Inflammatory macrophage treated with lipopolysaccharide for 1 hour (primary cell): ENCODE measurements around the gene CYP21A2.
"Not testable (repeated sequence)": the region's sequence is repeated elsewhere in the genome, so short reads cannot be mapped to it uniquely, and the experiment has no call there.

Source experiments
- DNase-seq, 2 donors: peaks; one replicate each; pipeline ENCODE4 v3.0.0-alpha.2; 2020 to 2022

CYP21A2 gene

DNA sequence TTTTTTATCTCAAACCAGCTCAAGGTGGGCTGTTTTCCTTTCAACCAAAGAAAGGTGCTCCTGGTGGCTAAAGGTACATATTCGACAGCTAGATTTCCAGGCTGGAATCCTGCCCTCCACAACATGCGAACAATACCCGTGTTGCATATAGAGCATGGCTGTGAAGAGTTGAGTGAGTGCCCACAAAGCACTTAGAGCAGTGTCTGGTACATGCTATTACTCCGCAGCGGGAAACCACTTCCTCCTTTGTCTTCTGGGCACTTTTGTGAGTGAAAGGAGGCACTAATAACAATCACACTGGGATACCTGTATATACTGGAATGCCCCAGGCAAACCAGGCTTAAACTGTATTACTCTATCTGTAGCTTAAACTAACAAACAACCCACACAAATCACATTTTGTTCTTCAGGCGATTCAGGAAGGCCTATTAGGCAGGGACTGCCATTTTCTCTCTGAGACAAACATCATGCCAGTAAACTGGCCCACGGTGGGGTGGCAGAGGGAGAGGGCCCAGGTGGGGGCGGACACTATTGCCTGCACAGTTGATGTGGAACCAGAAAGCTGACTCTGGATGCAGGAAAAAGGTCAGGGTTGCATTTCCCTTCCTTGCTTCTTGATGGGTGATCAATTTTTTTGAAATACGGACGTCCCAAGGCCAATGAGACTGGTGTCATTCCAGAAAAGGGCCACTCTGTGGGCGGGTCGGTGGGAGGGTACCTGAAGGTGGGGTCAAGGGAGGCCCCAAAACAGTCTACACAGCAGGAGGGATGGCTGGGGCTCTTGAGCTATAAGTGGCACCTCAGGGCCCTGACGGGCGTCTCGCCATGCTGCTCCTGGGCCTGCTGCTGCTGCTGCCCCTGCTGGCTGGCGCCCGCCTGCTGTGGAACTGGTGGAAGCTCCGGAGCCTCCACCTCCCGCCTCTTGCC is at the start of gene CYP21A2:
TSS of gene CYP21A2 (plus strand) at position 818 of the 927 bp plus-strand sequence. CDS start at position 826, 8 bp downstream.
- DNase-seq, result not testable (repeated sequence)

DNA sequence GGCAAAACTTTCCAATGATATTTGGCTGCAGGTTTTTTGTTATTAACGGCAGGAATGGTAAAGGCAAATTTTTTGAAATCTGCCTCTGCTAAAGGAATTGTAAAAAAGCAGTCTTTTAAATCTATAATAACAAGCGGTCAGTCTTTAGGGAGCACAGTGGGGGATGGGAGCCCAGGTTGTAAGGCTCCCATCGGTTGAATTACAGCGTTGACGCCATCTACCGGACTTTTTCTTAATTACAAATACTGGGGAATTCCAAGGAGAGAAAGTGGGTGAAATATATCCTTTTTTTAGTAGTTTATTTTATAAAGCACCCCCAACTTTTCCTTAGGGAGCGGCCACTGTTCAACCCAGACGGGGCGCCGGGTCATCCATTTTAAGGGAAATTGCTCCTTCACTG is 48.9 kb upstream of the CYP21A2 start:
- DNase-seq, result not testable (repeated sequence)

DNA sequence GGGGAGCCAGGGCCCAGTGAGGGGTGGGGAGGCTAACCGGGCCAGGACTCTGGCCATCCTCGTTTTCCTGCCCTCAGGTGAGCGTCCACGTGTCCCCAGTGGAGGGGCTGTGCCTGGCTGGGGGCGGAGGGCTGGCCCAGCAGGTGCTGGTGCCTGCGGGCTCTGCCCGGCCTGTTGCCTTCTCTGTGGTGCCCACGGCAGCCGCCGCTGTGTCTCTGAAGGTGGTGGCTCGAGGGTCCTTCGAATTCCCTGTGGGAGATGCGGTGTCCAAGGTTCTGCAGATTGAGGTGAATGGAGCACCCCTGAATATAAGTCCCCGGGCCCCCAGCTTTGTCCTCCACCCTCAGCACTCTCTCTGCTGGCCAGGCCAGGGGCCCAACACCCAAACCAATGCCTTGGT is 43.8 kb upstream of the CYP21A2 start:
- DNase-seq, result not testable (repeated sequence)

DNA sequence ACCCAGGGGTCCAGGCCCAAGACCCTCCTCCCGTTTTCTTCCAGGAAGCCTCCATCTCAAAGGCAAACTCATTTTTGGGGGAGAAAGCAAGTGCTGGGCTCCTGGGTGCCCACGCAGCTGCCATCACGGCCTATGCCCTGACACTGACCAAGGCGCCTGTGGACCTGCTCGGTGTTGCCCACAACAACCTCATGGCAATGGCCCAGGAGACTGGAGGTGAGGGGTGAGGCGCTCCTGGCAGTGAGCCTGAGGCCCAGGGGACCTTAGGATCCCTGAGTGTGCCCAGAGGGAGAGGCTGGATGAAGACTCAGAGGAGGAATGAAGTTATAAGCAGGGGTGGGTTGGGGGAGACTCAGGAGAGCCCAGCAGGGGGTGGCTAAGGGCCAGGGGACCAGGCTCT is 41.8 kb upstream of the CYP21A2 start:
- not testable (repeated sequence) for DNase-seq

DNA sequence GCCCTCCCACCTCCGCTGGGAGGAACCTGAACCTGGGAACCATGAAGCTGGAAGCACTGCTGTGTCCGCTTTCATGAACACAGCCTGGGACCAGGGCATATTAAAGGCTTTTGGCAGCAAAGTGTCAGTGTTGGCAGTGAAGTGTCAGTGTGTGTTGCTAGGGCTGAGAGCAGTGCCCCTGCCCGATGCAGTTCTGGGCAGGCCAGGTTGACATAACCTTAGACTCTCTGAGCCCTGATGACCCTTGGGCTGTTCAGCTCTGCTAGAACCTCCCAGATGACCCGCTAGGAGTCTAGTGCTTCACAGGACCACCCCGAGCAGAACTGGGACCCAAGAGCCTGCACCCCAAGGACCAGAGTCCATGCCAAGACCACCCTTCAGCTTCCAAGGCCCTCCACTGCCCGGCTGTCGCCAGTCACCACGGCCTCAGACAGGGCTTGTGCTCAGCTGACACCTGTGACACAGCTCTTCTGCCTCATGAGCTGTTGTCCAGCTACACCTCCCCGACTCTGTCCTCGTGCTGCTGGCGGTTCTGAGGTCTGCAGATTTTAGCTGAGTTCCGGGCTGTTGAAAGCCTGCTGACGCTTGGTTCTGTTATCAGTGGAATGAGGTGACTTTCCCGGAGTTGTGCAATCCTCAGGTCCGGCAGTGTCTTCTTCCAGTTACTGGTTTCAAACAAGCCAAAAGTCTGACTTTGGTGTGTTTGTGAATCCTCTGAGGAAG is 35.5 kb upstream of the CYP21A2 start:
- DNase-seq, result not testable (repeated sequence)

DNA sequence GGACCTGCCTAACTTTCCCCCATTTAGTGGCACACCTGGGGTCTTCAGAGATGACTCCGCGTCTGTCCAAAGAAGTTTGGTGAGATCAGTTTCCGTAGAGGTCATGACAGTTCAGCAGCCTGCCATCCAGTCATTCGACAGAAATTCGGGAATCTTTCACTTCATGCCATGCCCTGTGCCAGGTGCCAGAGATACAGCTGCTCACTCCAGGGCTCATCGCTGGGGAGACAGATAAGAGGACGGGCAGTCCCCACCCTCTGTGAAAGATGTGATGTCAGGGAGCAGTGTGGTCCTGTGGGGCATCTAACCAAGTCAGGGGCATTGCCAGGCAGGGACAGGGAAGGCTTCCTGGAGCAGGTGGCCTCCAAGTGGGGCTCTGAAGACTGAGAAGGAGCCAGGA is 34.9 kb upstream of the CYP21A2 start:
- DNase-seq, result not testable (repeated sequence)

DNA sequence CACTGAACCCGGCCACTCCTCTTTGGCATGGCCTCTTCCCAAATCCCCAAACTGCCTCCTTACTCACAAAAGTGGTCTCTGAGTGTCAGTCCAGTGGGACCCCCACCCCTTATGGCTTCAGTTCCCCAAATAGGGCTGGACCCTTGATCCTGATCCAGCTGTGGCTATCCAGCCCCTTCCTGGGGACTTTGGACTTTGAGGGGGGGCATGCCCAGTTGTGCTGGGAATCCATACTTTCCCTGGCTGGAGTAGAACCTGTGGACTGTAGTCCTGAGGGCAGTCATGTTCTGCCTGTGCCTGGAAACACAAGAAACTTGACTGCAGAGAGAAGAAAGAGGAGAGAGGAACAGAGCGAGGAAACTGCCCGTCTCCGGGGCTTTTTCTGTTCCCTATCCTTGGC is 33.8 kb upstream of the CYP21A2 start:
- not testable (repeated sequence) for DNase-seq

DNA sequence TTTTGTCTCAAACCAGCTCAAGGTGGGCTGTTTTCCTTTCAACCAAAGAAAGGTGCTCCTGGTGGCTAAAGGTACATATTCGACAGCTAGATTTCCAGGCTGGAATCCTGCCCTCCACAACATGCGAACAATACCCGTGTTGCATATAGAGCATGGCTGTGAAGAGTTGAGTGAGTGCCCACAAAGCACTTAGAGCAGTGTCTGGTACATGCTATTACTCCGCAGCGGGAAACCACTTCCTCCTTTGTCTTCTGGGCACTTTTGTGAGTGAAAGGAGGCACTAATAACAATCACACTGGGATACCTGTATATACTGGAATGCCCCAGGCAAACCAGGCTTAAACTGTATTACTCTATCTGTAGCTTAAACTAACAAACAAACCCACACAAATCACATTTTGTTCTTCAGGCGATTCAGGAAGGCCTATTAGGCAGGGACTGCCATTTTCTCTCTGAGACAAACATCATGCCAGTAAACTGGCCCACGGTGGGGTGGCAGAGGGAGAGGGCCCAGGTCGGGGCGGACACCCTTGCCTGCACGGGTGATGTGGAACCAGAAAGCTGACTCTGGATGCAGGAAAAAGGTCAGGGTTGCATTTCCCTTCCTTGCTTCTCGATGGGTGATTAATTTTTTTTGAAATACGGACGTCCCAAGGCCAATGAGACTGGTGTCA is 33.2 kb upstream of the CYP21A2 start:
- not testable (repeated sequence) for DNase-seq

DNA sequence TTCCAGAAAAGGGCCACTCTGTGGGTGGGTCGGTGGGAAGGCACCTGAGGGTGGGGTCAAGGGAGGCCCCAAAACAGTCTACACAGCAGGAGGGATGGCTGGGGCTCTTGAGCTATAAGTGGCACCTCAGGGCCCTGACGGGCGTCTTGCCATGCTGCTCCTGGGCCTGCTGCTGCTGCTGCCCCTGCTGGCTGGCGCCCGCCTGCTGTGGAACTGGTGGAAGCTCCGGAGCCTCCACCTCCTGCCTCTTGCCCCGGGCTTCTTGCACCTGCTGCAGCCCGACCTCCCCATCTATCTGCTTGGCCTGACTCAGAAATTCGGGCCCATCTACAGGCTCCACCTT is 32.7 kb upstream of the CYP21A2 start:
- DNase-seq, result not testable (repeated sequence)

DNA sequence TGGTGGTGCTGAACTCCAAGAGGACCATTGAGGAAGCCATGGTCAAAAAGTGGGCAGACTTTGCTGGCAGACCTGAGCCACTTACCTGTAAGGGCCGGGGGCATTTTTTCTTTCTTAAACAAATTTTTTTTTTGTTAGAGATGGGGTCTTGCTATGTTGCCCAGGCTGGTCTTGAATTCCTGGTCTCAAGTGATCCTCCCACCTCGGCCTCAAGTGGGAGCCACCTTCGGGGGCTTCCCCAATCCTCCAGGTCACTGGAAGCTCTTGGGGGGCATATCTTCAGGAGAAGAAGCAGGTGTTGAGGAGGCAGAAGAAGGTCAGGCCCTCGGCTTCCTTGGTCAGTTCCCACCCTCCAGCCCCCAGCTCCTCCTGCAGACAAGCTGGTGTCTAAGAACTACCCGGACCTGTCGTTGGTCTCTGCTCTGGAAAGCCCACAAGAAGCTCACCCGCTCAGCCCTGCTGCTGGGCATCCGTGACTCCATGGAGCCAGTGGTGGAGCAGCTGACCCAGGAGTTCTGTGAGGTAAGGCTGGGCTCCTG is 32.2 kb upstream of the CYP21A2 start:
- not testable (repeated sequence) for DNase-seq

DNA sequence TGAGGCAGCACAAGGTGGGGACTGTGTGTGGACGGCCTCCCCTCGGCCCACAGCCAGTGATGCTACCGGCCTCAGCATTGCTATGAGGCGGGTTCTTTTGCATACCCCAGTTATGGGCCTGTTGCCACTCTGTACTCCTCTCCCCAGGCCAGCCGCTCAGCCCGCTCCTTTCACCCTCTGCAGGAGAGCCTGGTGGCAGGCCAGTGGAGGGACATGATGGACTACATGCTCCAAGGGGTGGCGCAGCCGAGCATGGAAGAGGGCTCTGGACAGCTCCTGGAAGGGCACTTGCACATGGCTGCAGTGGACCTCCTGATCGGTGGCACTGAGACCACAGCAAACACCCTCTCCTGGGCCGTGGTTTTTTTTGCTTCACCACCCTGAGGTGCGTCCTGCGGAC is 31.1 kb upstream of the CYP21A2 start:
- not testable (repeated sequence) for DNase-seq

DNA sequence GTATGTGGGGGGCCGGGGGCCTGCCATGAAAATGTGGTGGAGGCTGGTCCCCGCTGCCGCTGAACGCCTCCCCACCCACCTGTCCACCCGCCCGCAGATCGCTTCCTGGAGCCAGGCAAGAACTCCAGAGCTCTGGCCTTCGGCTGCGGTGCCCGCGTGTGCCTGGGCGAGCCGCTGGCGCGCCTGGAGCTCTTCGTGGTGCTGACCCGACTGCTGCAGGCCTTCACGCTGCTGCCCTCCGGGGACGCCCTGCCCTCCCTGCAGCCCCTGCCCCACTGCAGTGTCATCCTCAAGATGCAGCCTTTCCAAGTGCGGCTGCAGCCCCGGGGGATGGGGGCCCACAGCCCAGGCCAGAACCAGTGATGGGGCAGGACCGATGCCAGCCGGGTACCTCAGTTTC is 30.2 kb upstream of the CYP21A2 start:
- not testable (repeated sequence) for DNase-seq

DNA sequence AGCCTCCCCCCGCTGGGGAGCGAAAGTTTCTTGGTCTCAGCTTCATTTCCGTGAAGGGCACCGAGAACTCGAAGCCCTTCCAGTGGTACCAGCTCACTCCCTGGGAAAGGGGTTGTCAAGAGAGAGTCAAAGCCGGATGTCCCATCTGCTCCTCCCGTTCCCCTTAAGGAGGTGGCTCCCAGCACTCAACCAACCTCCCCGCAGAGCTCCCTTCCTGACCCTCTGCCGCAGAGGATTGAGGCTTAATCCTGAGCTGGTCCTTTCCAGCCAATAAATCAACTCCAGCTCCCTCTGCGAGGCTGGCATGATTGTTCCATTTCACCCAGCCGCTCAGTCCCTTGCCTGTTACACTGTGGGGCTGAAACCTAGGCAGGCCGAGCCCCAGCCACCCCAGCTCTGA is 29.6 kb upstream of the CYP21A2 start:
- DNase-seq, result not testable (repeated sequence)

DNA sequence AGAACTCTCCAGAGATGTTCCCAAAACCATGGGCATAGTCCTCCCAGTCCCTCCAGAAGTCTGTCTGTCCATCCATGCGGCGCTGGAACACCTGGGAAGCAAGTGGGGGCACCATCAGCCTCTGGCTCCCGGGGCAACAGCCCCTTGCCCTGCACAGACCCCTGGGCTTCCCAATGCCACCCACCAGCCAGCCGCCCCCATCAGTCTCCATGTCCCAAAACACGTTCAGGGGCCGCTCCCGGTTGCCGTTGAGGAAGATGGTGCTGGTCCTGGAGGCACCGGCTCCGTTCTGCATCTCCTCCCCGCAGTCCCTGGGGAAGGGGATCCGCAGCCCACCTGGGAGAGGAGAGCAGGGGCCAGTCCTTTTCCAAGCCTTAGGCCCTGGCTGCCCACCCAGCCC is 28.7 kb upstream of the CYP21A2 start:
- DNase-seq, result not testable (repeated sequence)

DNA sequence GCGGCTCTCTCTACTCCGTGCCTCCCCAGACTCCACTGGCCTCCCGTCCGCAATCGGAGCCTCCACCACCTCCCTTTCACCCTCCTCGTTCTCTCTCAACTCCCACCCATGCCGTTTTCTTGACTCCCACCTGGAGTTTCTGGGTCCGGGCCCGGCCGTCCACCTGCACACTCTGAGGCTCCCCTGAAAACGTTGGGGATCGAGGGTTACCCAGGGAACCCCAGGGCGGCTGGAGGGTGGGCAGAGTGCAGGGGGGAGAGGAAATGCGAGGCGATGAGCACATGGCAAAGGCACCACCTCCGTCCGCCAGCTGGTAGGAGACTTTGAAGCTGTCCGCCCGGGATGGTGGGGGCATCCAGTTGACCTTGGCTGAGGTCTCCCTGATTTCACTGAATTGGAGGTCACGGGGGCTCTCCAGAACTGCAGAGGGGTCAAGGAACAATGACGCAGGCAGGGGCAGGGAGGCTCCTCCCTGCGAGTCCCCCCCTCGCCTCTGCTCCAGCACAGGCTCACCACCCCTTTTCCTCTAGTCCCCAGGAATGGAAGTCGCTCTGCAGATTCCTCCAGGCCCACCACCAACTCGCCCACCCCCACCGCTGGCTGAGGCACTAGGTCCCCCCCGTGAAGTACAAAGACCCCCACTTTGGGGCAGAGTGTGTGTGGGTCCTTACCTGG is 27.2 kb upstream of the CYP21A2 start:
- not testable (repeated sequence) for DNase-seq

DNA sequence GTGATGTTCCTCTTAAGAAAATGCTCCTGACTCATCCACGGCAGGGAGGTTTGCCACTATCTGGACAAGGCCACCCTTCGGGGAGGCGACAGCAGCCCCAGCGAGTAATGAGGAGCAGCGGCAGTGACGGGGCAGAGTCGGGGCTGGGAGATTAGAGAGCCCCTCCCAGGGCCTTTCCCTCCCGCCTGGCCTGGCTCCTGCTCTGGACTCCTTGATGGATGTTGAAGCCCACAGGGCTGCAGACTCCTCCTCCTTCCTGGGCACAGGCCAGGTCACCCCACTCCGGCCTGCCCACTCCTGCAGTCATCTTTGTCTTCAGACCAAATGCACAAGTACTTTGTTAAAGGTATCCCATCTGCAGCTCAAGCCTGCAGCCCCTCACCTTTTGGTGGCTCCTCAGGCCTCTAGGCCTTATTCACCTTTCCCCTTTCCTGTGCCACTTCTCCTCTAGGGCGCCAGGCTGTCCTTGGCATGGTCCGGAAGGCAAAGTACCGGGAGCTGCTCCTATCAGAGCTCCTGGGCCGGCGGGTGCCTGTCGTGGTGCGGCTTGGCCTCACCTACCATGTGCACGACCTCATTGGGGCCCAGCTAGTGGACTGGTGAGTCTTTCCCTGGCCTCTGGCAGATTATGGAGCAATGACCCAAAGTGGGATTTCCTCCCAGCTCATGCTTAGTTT is 25.1 kb upstream of the CYP21A2 start:
- not testable (repeated sequence) for DNase-seq

DNA sequence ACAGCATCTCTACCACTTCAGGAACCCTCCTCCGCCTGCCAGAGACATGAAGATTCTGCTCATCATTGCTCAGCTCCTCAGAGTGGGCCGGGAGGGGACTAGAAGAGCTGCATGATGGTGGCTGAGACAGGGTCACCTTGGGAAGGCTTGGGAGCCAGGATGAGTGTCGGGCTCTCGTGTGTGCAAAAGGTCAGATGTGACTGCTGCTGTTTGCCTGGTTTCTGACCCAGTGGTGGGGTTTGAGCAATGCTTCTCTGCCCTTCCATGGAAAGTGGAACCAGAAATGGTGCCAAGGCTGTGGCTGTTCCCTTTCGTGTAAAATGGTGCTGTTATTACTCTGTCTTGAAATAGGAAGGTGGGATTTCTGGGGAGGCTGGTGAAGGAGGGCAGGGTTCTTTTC is 24.5 kb upstream of the CYP21A2 start:
- DNase-seq, result not testable (repeated sequence)

DNA sequence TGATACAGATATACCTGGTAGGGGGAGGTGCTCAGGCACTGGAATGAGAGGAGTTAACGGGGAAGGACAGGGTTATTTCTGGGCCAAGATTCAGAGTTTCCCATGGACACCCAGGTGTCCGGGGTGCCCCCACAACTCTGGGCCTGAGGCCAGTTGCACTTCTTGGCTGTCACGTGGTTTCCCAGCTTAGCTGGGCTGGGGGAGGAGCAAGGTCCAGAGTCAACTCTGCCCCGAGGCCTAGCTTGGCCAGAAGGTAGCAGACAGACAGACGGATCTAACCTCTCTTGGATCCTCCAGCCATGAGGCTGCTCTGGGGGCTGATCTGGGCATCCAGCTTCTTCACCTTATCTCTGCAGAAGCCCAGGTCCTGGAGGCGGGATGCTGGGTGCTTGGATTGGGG is 23.7 kb upstream of the CYP21A2 start, which contains the start of gene C4B:
TSS of gene C4B (plus strand) at position 249 of the 400 bp plus-strand sequence. CDS start at position 300, 51 bp downstream.
- DNase-seq, result not testable (repeated sequence)

DNA sequence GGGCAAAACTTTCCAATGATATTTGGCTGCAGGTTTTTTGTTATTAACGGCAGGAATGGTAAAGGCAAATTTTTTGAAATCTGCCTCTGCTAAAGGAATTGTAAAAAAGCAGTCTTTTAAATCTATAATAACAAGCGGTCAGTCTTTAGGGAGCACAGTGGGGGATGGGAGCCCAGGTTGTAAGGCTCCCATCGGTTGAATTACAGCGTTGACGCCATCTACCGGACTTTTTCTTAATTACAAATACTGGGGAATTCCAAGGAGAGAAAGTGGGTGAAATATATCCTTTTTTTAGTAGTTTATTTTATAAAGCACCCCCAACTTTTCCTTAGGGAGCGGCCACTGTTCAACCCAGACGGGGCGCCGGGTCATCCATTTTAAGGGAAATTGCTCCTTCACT is 16.1 kb upstream of the CYP21A2 start:
- DNase-seq, result not testable (repeated sequence)

DNA sequence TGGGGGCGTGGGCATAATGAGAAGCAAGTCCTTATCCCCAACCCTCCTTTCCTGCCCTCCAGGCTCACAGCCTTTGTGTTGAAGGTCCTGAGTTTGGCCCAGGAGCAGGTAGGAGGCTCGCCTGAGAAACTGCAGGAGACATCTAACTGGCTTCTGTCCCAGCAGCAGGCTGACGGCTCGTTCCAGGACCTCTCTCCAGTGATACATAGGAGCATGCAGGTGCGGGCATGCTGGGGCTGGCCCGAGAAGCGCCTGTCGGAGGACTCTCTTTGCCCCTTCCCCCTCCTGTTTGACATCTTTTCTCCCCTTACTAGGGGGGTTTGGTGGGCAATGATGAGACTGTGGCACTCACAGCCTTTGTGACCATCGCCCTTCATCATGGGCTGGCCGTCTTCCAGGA is 9.6 kb upstream of the CYP21A2 start:
- not testable (repeated sequence) for DNase-seq

DNA sequence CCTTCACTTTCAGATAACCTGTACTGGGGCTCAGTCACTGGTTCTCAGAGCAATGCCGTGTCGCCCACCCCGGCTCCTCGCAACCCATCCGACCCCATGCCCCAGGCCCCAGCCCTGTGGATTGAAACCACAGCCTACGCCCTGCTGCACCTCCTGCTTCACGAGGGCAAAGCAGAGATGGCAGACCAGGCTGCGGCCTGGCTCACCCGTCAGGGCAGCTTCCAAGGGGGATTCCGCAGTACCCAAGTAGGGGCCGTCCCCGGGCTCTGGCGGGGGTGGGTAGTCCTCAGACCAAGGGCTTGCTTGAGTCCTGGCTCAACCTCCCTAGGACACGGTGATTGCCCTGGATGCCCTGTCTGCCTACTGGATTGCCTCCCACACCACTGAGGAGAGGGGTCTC is 8.7 kb upstream of the CYP21A2 start:
- DNase-seq, result not testable (repeated sequence)
